Keratinocyte (primary cell): Measurements from ENCODE around the gene BTBD16. TPM values are rescaled to one million over a fixed set of nuclear protein-coding genes. Genes with fewer than 3 reads are reported as not detected.

ENCODE experiments used
- DNase-seq: peaks from one replicate; pipeline ENCODE4 v3.0.0-alpha.2; 2011; ENCODE audit warnings: low read depth, missing footprints, low spot score
- FAIRE-seq: peaks from 2 replicates; lab custom pipeline; 2011; peaks lifted over from hg19 to GRCh38; lab: Jason Lieb, UNC
- H2AFZ ChIP-seq: 2 replicates; pipeline ENCODE4 v1.6.0; 2012; ENCODE audit warnings: low read length, control low read depth, inconsistent platforms; ENCODE audit not compliant: control insufficient read depth
- H3K27ac ChIP-seq: 2 replicates; pipeline ENCODE4 v1.5.1; 2011; ENCODE audit warnings: low read length; ENCODE audit not compliant: control insufficient read depth, insufficient read depth
- H3K27me3 ChIP-seq: 3 replicates; pipeline ENCODE4 v1.6.0; 2011; ENCODE audit warnings: low read length; ENCODE audit not compliant: control insufficient read depth, insufficient read depth; ENCODE audit errors: extremely low read depth
- H3K36me3 ChIP-seq, 2 experiments: 2 replicates in 1 of 2; 3 replicates in 1 of 2; pipeline ENCODE4 v1.5.1; 2011; ENCODE audit warnings: low read length in 2 of 2, mild to moderate bottlenecking in 1 of 2; ENCODE audit not compliant: control insufficient read depth in 2 of 2, insufficient read depth in 2 of 2; ENCODE audit errors: extremely low read depth in 1 of 2
- H3K4me1 ChIP-seq: 3 replicates; pipeline ENCODE4 v1.5.1; 2011; ENCODE audit warnings: low read length; ENCODE audit not compliant: control insufficient read depth, insufficient read depth; ENCODE audit errors: extremely low read depth
- H3K4me2 ChIP-seq: 3 replicates; pipeline ENCODE4 v1.6.0; 2011; ENCODE audit warnings: low read depth, low read length; ENCODE audit not compliant: control insufficient read depth, insufficient read depth; ENCODE audit errors: extremely low read depth
- H3K4me3 ChIP-seq, 3 experiments: fragments of 200-600 bp in 1 of 3; sonication (generic) in 1 of 3; 2 replicates in 2 of 3; 3 replicates in 1 of 3; pipeline ENCODE4 v1.5.1; 2011 to 2016; ENCODE audit warnings: low read length in 3 of 3, mild to moderate bottlenecking in 3 of 3, control low read depth in 2 of 3, inconsistent platforms in 1 of 3, low read depth in 1 of 3, mixed read lengths in 1 of 3, mixed run types in 1 of 3, moderate library complexity in 1 of 3; ENCODE audit not compliant: control insufficient read depth in 2 of 3, insufficient read depth in 2 of 3; ENCODE audit errors: extremely low read depth in 1 of 3
- H3K79me2 ChIP-seq: 2 replicates; pipeline ENCODE4 v1.6.0; 2012; ENCODE audit warnings: low read length; ENCODE audit not compliant: control insufficient read depth, insufficient read depth
- H3K9ac ChIP-seq: 3 replicates; pipeline ENCODE4 v1.6.0; 2011; ENCODE audit warnings: low read length; ENCODE audit not compliant: control insufficient read depth, insufficient read depth; ENCODE audit errors: extremely low read depth
- H3K9me1 ChIP-seq: 3 replicates; pipeline ENCODE4 v1.6.0; 2011; ENCODE audit warnings: low read length; ENCODE audit not compliant: control insufficient read depth, insufficient read depth; ENCODE audit errors: extremely low read depth
- H3K9me3 ChIP-seq: 2 replicates; pipeline ENCODE4 v1.5.1; 2012; ENCODE audit warnings: low read depth, low read length; ENCODE audit not compliant: control insufficient read depth
- H4K20me1 ChIP-seq: 3 replicates; pipeline ENCODE4 v1.6.0; 2011; ENCODE audit warnings: low read length; ENCODE audit not compliant: control insufficient read depth, insufficient read depth; ENCODE audit errors: extremely low read depth
- EZH2 ChIP-seq: IDR thresholded peaks from one replicate; pipeline ENCODE4 v1.6.1; 2012; ENCODE audit warnings: inconsistent platforms, mild to moderate bottlenecking, low read length, moderate library complexity
- dilution Hi-C: fragments of 300-500 bp; cut with MboI; formaldehyde crosslinking; loops from one replicate; pipeline ENCODE4 v1.7.0; 2020; ENCODE audit warnings: low sequenced_read_pairs; ENCODE audit not compliant: extremely low pct_ligation_motif_present
- polyA plus RNA-seq, 5 experiments: library from polyadenylated mRNA; depleted of rRNA in 3 of 5; stranded (reverse) in 3 of 5; stranded (forward) in 1 of 5; unstranded in 1 of 5; fragments of >200 nt; gene quantifications; 1 replicate in 1 of 5; 2 replicates in 3 of 5; 3 replicates in 1 of 5; pipeline versions ENCODE4 v1.2.1 to v1.2.3, GENCODE V29; 2011 to 2012; ENCODE audit warnings: missing spikeins in 2 of 5, low read depth in 1 of 5, low replicate concordance in 1 of 5
- TF ChIP-seq, protein P1 (sequence below), 3 experiments: IDR thresholded peaks in 1 of 3; conservative IDR thresholded peaks in 1 of 3; optimal IDR thresholded peaks in 1 of 3; 2 replicates in 2 of 3; 3 replicates in 1 of 3; pipeline versions ENCODE3 to v1.5.1; 2011; ENCODE audit warnings: low read length in 3 of 3, mild to moderate bottlenecking in 3 of 3, moderate library complexity in 2 of 3, control low read depth in 1 of 3, inconsistent platforms in 1 of 3; ENCODE audit not compliant: insufficient read depth in 2 of 3; ENCODE audit errors: extremely low read depth in 1 of 3

The BTBD16 gene
- polyA plus RNA-seq, 1 donor (not counting 4 experiments of a cell fraction or from before 2014, with no cell fraction given) = 4.9 TPM

DNA sequence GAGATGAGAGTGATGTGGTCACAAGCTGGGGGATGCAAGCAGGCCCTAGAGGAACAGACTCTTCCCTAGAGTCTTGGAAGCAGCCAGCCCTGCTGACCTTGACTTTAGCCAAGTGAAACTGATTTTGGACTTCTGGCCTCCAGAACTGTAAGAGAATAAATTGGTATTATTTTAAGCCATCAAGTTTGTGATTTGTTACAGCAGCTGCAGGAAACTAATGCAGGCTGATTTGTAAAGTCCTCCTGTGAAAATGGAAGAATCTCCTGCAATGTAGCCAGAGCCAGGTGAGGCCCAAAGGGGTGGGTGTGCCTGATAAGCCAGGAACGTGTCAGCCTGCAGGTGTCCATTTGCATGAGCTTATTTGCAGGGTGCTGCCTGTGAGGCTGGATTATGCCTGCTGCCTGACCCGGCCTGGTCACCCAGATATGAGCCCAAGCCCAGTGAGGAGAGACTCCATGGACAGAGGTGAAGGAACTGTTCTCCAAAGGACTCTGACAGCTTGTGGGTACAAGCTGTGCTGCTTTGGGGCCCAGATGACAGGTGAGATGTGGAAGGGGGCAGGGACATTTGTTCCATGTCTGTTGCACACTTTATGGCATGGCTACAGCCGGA, 78.8 kb downstream of the BTBD16 start:
- no peak overlapping the region for H3K9ac ChIP-seq
- no peak overlapping the region for H2AFZ ChIP-seq
- no peak overlapping the region for H3K4me2 ChIP-seq
- no peaks in the 10 kb centered on the region for H3K36me3 ChIP-seq
- dilution Hi-C loops = no loop called here
- H3K27me3 ChIP-seq = no peaks in the 10 kb centered on the region
- FAIRE-seq = no peak
- no peaks in the 10 kb centered on the region for H3K9me3 ChIP-seq
- H3K27ac ChIP-seq = no peak overlapping the region
- H3K79me2 ChIP-seq = no peaks in the 10 kb centered on the region
- no peaks in the 10 kb centered on the region for H3K9me1 ChIP-seq
- H3K4me1 ChIP-seq = no peaks in the 10 kb centered on the region
- DNase-seq = no peak
- TF ChIP-seq, protein P1, sequence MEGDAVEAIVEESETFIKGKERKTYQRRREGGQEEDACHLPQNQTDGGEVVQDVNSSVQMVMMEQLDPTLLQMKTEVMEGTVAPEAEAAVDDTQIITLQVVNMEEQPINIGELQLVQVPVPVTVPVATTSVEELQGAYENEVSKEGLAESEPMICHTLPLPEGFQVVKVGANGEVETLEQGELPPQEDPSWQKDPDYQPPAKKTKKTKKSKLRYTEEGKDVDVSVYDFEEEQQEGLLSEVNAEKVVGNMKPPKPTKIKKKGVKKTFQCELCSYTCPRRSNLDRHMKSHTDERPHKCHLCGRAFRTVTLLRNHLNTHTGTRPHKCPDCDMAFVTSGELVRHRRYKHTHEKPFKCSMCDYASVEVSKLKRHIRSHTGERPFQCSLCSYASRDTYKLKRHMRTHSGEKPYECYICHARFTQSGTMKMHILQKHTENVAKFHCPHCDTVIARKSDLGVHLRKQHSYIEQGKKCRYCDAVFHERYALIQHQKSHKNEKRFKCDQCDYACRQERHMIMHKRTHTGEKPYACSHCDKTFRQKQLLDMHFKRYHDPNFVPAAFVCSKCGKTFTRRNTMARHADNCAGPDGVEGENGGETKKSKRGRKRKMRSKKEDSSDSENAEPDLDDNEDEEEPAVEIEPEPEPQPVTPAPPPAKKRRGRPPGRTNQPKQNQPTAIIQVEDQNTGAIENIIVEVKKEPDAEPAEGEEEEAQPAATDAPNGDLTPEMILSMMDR (optimal IDR thresholded peaks at IDR 0.05 in 1 of 3, IDR thresholded peaks at IDR 0.05 in 1 of 3, conservative IDR thresholded peaks at IDR 0.05 in 1 of 3; ENCODE audit: extremely low read depth in 1 of 3, insufficient read depth in 2 of 3, low read length in 3 of 3) = no peak
- TF ChIP-seq EZH2 = no peak
- no peaks in the 10 kb centered on the region for H4K20me1 ChIP-seq
- H3K4me3 ChIP-seq = no peak overlapping the region

DNA sequence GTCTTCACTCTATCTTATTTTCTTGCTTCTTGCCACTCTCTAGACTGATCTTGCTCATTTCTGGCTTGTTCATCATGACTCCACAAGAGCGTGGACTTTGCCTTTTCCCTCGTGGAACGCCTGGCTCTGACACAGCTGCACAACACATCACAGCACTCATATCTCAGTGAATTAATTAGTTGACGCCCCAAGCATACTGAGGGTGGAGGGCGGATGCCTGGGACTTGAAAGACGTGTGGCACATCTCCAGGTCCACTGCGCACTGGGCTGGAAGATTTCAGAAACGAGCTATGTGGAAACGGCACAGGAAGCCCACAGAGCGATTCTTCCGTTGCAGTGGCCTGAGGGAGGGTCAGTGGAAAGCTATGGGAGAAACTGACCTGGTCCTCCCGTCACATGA, 79.8 kb downstream of the BTBD16 start:
- dilution Hi-C loops = no loop called here
- no peak overlapping the region for H3K27ac ChIP-seq
- no peak overlapping the region for H3K9ac ChIP-seq
- H4K20me1 ChIP-seq = no peaks in the 10 kb centered on the region
- H3K36me3 ChIP-seq = no peaks in the 10 kb centered on the region
- TF ChIP-seq EZH2 = no peak
- TF ChIP-seq, protein P1 (optimal IDR thresholded peaks at IDR 0.05 in 1 of 3, IDR thresholded peaks at IDR 0.05 in 1 of 3, conservative IDR thresholded peaks at IDR 0.05 in 1 of 3; ENCODE audit: extremely low read depth in 1 of 3, insufficient read depth in 2 of 3, low read length in 3 of 3) = no peak
- H3K9me1 ChIP-seq = no peaks in the 10 kb centered on the region
- H3K4me2 ChIP-seq = no peak overlapping the region
- no peak for FAIRE-seq
- H3K9me3 ChIP-seq = no peaks in the 10 kb centered on the region
- no peaks in the 10 kb centered on the region for H3K27me3 ChIP-seq
- H2AFZ ChIP-seq = no peak overlapping the region
- no peaks in the 10 kb centered on the region for H3K4me1 ChIP-seq
- H3K79me2 ChIP-seq = no peaks in the 10 kb centered on the region
- DNase-seq = no peak
- H3K4me3 ChIP-seq = no peak overlapping the region
